NT2/D1 (cell line): ENCODE data around the gene MAMSTR.
"Not testable (repeated sequence)": the region's sequence is repeated elsewhere in the genome, so short reads cannot be mapped to it uniquely, and the experiment has no call there.

Source experiments
- DNase-seq: peaks from one replicate; pipeline ENCODE4 v3.0.0-alpha.2; 2011; ENCODE audit warnings: low read depth, low spot score
- H3K27me3 ChIP-seq: 2 replicates; pipeline ENCODE4 v1.6.0; 2011; ENCODE audit warnings: mild to moderate bottlenecking; ENCODE audit not compliant: insufficient read length, insufficient read depth
- H3K36me3 ChIP-seq: 2 replicates; pipeline ENCODE4 v1.6.1; 2011; ENCODE audit warnings: mild to moderate bottlenecking, low read length, mixed read lengths; ENCODE audit not compliant: insufficient read depth, insufficient read length
- H3K4me1 ChIP-seq: 2 replicates; pipeline ENCODE4 v1.5.1; 2011; ENCODE audit not compliant: insufficient read depth, insufficient read length
- H3K4me3 ChIP-seq: 2 replicates; pipeline ENCODE4 v1.5.1; 2011; ENCODE audit warnings: low read depth; ENCODE audit not compliant: insufficient read length
- H3K9ac ChIP-seq: 2 replicates; pipeline ENCODE4 v1.6.0; 2011; ENCODE audit warnings: low read depth; ENCODE audit not compliant: insufficient read length
- H3K9me3 ChIP-seq: 2 replicates; pipeline ENCODE4 v1.5.1; 2011; ENCODE audit warnings: mild to moderate bottlenecking, low read length; ENCODE audit not compliant: insufficient read depth
- SUZ12 ChIP-seq: IDR thresholded peaks from 2 replicates; pipeline ENCODE4 v1.6.1; 2011; ENCODE audit not compliant: insufficient read length, insufficient read depth; ENCODE audit errors: extremely low read depth
- YY1 ChIP-seq: IDR thresholded peaks from 2 replicates; pipeline ENCODE4 v1.6.1; 2011; ENCODE audit not compliant: insufficient read length, insufficient read depth
- ZNF274 ChIP-seq: IDR thresholded peaks from 2 replicates; pipeline ENCODE4 v1.6.1; 2011; ENCODE audit warnings: mild to moderate bottlenecking, low read depth, low read length

Gene MAMSTR

GRCh38 chr19:48719263-48720171, at the start of gene MAMSTR:
MAMSTR (minus strand) TSS chr19:48719725; CDS start chr19:48719031, 694 bp downstream.
- no peaks in the 10 kb centered on the region for H3K36me3 ChIP-seq
- peak within 1 kb of the TSS; percentile 19 for H3K4me3 ChIP-seq
- no peak for DNase-seq

GRCh38 chr19:48768994-48769713, 49.6 kb upstream of the MAMSTR start:
- TF ChIP-seq ZNF274, result no peak
- TF ChIP-seq SUZ12, result no peak
- no peak for TF ChIP-seq YY1
- H3K27me3 ChIP-seq, result no peaks in the 10 kb centered on the region
- DNase-seq, result no peak
- no peaks in the 10 kb centered on the region for H3K4me1 ChIP-seq
- H3K4me3 ChIP-seq, result no peak overlapping the region
- H3K9me3 ChIP-seq, result no peaks in the 10 kb centered on the region
- H3K36me3 ChIP-seq, result no peaks in the 10 kb centered on the region
- H3K9ac ChIP-seq, result no peak overlapping the region

More at GRCh38 chr19:48719263-48720171, at the start of gene MAMSTR:
- H3K9me3 ChIP-seq, result no peaks in the 10 kb centered on the region
- H3K27me3 ChIP-seq, result no peaks in the 10 kb centered on the region
- H3K9ac ChIP-seq, result peak within 1 kb of the TSS; percentile 53
- peaks cover 8% of the 10 kb centered on the region for H3K4me1 ChIP-seq
- TF ChIP-seq SUZ12 (no peak), YY1 (no peak), ZNF274 (no peak)

GRCh38 chr19:48768171-48768753, 48.7 kb upstream of the MAMSTR start:
- not testable (repeated sequence) for H3K9ac ChIP-seq, H3K4me3 ChIP-seq, H3K4me1 ChIP-seq, H3K27me3 ChIP-seq, H3K9me3 ChIP-seq, DNase-seq, H3K36me3 ChIP-seq

- not testable (repeated sequence) for H3K4me1 ChIP-seq, H3K4me3 ChIP-seq, DNase-seq, H3K9ac ChIP-seq, H3K27me3 ChIP-seq, H3K9me3 ChIP-seq, H3K36me3 ChIP-seq
Measured at GRCh38 chr19:48765816-48766215, 46.3 kb upstream of the MAMSTR start.

- no peaks in the 10 kb centered on the region for H3K9me3 ChIP-seq
- no peak overlapping the region for H3K4me3 ChIP-seq
- peaks cover 4% of the 10 kb centered on the region for H3K27me3 ChIP-seq
- peaks cover 11% of the 10 kb centered on the region for H3K4me1 ChIP-seq
- no peak for TF ChIP-seq SUZ12
- no peak for TF ChIP-seq YY1
- TF ChIP-seq ZNF274, result no peak
- H3K9ac ChIP-seq, result no peak overlapping the region
- DNase-seq, result no peak
- no peaks in the 10 kb centered on the region for H3K36me3 ChIP-seq
Measured at GRCh38 chr19:48760504-48761205, 41.1 kb upstream of the MAMSTR start.

GRCh38 chr19:48757741-48758144, 38.2 kb upstream of the MAMSTR start:
- Histone ChIP-seq H3K4me3 (no peak overlapping the region), H3K9ac (no peak overlapping the region), H3K4me1 (peaks cover 11% of the 10 kb centered on the region), H3K36me3 (no peaks in the 10 kb centered on the region), H3K27me3 (peaks cover 4% of the 10 kb centered on the region), H3K9me3 (no peaks in the 10 kb centered on the region)
- no peak for DNase-seq
- no peak for TF ChIP-seq YY1
- TF ChIP-seq ZNF274, result no peak
- no peak for TF ChIP-seq SUZ12

GRCh38 chr19:48757089-48757675, 37.7 kb upstream of the MAMSTR start:
- no peak for TF ChIP-seq SUZ12
- no peaks in the 10 kb centered on the region for H3K9me3 ChIP-seq
- no peaks in the 10 kb centered on the region for H3K36me3 ChIP-seq
- DNase-seq, result no peak
- H3K27me3 ChIP-seq, result no peaks in the 10 kb centered on the region
- H3K9ac ChIP-seq, result no peak overlapping the region
- no peak overlapping the region for H3K4me3 ChIP-seq
- peaks cover 11% of the 10 kb centered on the region for H3K4me1 ChIP-seq
